CD4-positive, alpha-beta T cell treated with Interleukin-15 for 1 hour (primary cell): Measurements from ENCODE around the gene PCDHGB4.
"Not testable (repeated sequence)": the region's sequence is repeated elsewhere in the genome, so short reads cannot be mapped to it uniquely, and the experiment has no call there.

Experiments used
- DNase-seq: peaks from one replicate; pipeline ENCODE4 v3.0.0-alpha.2; 2020

PCDHGB4 gene

DNA sequence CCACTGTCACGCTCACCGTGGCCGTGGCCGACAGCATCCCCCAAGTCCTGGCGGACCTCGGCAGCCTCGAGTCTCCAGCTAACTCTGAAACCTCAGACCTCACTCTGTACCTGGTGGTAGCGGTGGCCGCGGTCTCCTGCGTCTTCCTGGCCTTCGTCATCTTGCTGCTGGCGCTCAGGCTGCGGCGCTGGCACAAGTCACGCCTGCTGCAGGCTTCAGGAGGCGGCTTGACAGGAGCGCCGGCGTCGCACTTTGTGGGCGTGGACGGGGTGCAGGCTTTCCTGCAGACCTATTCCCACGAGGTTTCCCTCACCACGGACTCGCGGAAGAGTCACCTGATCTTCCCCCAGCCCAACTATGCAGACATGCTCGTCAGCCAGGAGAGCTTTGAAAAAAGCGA is 45.2 kb downstream of the PCDHGB4 start:
- DNase-seq: not testable (repeated sequence)

DNA sequence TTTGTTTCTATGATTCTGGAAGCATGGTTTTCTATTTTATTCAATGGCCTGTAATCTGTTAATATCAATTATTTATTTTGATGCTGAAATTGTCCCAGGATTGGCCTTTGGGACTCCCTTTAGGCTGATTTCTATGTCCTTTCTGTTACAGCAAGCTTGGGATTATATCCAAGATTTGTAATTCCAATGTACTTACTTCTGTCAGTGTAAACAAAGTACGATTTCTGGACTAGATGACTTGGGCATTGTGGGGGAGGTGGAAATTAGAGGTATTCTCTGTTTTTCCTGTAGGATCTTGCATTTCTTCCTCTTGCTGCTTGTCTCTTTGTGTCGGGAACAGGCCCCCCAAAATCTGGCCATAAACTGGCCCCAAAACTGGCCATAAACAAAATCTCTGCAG is 46.5 kb downstream of the PCDHGB4 start:
- no peak for DNase-seq

DNA sequence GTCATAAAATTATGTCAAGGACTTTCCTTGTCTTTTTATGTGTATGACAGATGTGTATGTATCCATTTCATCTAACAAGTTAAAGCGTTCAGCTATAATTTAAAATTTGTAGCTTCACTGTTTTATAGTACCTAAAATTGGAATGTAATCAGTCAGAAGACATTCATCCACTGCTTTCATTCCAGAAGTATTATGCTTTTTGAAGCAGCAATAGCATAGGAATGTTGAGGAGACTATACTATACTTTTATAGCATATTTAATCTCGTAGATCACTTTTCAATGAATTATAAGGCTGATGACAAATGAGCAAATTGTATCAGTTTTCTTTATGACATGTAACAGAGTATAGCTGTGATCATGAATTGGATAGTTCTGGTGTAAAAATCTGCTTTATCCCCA is 49.7 kb downstream of the PCDHGB4 start:
- DNase-seq: no peak

DNA sequence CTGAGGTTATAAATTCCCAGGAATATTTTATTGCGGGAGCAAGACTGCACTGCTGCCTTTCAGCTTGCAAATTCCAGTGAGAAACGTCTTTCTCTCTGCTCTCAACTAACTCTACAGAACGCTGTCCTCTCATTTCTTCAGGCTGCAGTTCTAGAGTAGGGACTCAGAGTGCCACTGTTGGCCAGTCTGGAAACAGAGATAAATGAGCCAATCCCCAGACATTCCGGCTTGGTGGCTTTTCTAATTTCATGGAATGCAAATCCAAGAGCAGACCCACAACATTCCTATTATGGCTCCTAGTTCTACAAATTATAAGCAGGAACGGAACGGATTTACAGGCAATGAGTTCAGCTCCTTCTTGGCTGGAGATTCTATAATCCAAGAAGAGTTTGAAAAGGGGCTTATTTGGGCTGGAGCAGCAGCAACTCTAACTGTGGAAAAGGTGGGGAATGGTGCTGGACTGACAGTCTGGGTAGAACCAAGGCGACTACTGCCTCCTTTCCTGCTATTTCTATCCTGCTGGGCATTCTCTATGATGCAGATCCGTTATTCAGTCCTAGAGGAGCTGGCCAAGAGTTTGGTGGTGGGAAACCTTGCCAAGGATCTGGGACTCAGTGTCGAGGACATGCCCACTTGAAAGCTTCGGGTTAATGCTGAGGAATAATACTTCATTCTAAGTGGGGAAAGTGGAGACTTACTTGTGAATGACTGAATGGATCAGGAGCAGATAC is 52.1 kb downstream of the PCDHGB4 start:
- no peak for DNase-seq
